GM18870 (cell line): ENCODE results near the gene SMIM44.
A peak's percentile ranks its signal among the peaks of the same experiment; 100 is the strongest.

Source experiments
- ATAC-seq: cut with Tn5 transposase; IDR thresholded peaks from one replicate; pipeline ENCODE4 v1.9.1; 2021; ENCODE audit warnings: moderate library complexity; ENCODE audit not compliant: unreplicated experiment

SMIM44 gene

DNA sequence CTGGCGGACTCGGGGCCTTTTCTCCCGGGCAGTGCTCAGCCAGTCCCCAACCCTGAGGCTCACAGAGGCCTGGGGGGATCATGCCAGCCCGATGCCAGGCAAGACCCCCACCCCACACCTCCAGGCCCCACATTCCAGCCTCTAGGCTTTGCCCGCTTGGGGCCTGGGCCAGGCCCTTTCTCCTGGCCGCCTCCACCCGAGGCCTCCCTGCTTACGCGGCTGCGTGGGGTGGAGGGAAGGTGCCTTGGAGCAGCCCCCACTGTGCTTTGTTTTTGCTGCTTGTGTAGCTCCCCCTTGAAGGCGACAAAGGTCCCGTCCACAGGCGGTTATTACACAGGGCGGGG lies 41.3 kb downstream of the SMIM44 start:
- no peak for ATAC-seq

DNA sequence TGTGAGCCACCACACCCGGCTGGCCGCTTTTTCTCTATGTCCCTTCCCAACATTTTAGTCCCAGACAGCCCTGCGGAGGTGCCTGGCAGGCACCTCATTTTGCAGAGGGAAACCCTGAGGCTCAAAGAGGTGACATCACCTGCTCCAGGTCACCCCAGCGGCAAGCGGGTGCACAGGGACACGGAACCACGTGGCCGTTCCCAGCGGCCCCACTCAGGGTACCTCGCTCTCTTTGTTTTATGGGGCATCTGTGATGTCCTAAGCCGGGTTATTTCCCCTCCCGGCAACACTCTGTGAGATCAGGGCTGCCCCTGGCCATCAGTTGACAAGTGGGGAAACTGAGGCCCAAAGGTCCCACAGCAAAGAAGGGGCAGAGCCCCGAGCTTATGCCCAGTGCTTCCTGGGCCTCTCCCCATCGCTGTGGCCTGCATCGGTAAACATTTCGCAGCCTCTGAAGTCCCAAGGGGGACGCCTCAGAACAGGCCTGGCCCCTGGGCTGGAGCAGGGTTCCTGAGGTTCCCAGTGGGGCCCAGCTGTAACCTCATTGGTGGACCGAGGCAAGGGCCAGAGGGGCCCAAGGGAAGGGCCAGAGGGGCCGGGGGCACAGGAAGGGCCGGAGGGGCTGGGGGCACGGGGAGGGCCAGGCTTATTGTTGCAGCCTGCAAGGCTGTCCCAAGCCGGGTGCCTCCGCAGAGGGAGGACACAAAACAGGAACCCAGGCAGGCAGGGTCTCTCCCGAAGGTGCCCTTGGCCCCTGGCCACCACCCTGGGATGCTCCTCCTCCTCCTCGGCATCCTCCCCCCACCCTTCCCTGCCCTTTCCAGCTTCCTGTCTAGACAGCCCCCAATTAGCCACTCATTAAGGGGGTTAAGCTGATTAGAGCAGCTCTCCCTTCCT lies 41.9 kb downstream of the SMIM44 start:
- ATAC-seq = no peak

DNA sequence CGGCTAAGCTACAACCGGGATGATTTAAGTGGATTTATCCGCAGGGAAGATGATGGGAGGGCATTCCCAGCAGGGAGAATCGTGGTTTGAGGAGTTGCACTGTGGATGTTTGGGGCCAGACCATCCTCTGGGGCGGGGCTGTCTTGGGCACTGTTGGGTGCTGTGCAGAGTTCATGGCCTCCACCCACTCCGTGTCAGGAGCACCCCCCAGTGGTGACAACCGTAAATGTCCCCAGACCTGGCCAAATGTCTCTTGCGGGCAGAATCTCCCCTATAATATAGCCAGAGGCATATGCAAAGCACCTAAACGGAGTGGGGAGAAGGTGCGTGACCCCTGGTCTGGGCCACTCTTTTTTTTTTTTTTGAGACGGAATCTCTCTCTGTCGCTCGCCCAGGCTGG lies 43.2 kb downstream of the SMIM44 start:
- no peak for ATAC-seq

DNA sequence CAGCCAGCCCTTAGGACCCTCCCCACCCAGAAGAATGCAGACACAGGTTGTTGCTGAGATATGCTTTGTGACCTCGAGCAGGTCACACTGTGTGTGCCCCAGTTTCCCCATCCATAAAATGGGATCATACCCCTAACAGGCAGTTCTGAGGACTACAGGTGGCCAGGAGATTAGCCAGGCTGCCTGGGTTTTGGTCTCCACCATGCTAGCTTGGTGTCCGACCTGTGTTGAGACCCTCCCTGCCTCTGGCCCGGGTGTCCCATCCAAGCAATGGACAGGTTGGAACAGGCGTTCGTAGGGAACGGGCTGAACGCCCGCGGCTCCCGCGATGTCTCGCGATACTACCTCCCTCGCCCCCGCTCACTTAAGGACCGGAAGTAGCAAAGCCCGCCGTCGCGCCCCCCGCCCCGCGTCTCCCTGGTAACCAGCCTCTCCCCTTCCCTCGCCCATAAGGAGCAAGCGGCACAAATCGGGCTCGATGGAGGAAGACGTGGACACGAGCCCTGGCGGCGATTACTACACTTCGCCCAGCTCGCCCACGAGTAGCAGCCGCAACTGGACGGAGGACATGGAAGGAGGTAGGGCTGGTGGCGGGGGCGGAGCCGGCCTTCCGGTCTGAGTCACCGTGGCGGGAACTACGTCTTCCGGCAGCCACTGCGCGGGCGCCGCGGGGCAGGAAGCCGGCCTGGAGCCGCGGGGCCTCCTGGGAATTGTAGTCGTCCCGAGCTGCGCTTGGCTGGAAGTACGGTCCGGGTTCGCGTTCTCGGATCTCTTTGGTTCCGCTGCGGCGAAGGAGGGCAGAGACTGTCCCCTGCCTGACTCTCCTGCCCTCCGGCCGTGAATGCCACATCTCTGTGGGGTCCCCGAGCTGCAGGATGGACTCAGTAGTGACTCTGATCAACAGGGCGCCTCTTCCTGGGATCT lies 48.3 kb downstream of the SMIM44 start:
- peak; percentile 71 for ATAC-seq

DNA sequence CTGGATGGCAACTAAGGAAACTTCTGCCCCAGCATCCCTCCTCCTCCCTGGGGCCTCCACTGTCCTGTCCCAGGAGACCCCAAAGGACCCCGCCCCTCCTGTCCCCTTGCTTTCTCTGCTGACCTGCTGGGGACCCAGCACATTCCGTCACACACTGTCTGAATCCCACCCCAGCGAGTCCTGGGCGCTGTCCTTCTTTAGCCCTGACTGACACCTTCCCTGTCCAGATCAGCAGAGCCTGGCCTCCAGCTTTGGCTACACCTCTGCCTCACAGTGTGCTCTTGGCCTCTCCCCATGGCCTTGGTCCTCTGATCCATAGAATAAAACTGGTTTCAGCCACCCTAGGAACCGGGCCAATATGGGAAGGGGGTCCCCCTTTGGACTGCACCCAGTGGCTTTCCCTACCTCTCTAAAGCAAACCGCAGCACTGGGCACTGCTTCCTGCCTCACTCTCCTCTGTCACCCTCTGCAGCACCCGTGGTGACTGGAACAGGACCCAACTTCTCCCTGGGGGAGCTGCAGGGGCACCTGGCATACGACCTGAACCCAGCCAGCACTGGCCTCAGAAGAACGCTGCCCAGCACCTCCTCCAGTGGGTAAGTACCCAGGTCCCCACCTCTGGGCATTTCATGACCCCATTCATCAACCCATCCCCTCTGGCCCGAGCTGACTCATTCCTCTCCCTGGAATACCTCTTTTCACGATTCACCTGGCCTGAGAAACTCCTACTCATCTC lies 49.3 kb downstream of the SMIM44 start:
- ATAC-seq = no peak

DNA sequence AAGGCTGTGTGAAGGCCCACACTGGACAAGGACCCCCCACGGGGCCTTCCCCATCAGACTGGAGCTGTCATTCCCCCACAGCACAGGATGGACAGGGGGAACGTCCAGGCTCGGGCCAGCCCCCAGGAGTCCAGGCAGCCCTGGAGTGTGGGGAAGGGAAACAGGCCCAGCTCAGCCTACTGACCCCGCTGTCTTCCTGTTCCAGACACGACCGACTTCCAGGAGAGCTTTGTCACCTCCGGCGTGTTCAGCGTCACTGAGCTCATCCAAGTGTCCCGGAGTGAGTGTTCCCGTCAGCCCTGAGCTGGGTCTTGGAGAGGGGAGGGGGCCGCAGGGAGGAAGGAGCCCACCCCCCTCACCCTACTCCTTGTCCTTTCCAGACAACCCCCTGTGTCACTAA lies 49.9 kb downstream of the SMIM44 start:
- no peak for ATAC-seq
